ENCODE measurements around the gene WDFY4. TPM values are rescaled to one million over a fixed set of nuclear protein-coding genes. Genes with fewer than 3 reads are reported as not detected.
A peak's percentile ranks its signal among the peaks of the same experiment; 100 is the strongest.

The WDFY4 gene
- total and polyA plus RNA-seq, 9 of the 15 experiments (the other 6 are each of a cell fraction or from before 2014, with no cell fraction given): 0.01 to 0.02 (median 0.01) TPM; not detected in 6

GRCh38 chr10:48656241-48656913 is 28.3 kb upstream of the WDFY4 start (continued):
- TF ChIP-seq ZNF318 (IDR thresholded peaks at IDR 0.05; ENCODE audit: borderline replicate concordance in 1 of 2, low read depth in 1 of 2) (no peak), ZFX (CRISPR knock-in tag; IDR thresholded peaks at IDR 0.05) (peak; percentile 48; the same call in 1 of the 2 replicates), RNF219 (CRISPR knock-in tag; IDR thresholded peaks at IDR 0.05) (no peak), TBL1XR1 (IDR thresholded peaks at IDR 0.05; ENCODE audit: low read length in 2 of 2) (peak in 1 of 2 experiments; percentile 83; a peak in 1 of 4 replicates), HOMEZ (CRISPR knock-in tag; IDR thresholded peaks at IDR 0.05) (no peak), ATF7 (IDR thresholded peaks at IDR 0.05) (peak; percentile 69), MXD1 (CRISPR knock-in tag; IDR thresholded peaks at IDR 0.05; ENCODE audit: borderline replicate concordance, poor library complexity, severe bottlenecking) (no peak), SIX5 (IDR thresholded peaks at IDR 0.05; ENCODE audit: borderline replicate concordance in 1 of 2, insufficient read depth in 1 of 2, low read depth in 1 of 2, low read length in 2 of 2) (0 out of 4 replicates have a peak, but pooled peaks of 1 of the 2 experiments have one; percentile 19), KLF13 (tag; IDR thresholded peaks at IDR 0.05; ENCODE audit: borderline replicate concordance, low read depth) (no peak)
